ENCODE results near the gene SCUBE2. TPM values are rescaled to one million over a fixed set of nuclear protein-coding genes. Genes with fewer than 3 reads are reported as not detected.

SCUBE2 gene
- total and polyA plus RNA-seq, 4 donors: 2.6 to 27.6 (median 4.0) TPM

- Histone ChIP-seq H3K27ac (ENCODE audit: low read depth in 1 of 2, low read length in 1 of 2) (no peak overlapping the region), H3K4me1 (ENCODE audit: control insufficient read depth in 5 of 5, insufficient read depth in 5 of 5, low read length in 5 of 5) (peaks cover 0 to 12% (median 4%) of the 10 kb centered on the region in 5 donors), H3K27me3 (ENCODE audit: control insufficient read depth in 3 of 3, insufficient read depth in 3 of 3, low read length in 2 of 3) (peaks cover 0 to 2% (median 0%) of the 10 kb centered on the region in 3 donors), H3K36me3 (ENCODE audit: control insufficient read depth in 4 of 4, insufficient read depth in 4 of 4, low read length in 4 of 4) (no peaks in the 10 kb centered on the region), H3K9me3 (ENCODE audit: control insufficient read depth in 4 of 4, insufficient read depth in 3 of 4, low read length in 3 of 4) (no peaks in the 10 kb centered on the region), H3K4me3 (no peak overlapping the region), H3K9ac (ENCODE audit: insufficient read depth in 1 of 2, low read length in 2 of 2) (no peak overlapping the region)
- ATAC-seq (ENCODE audit: insufficient read depth, low FRiP score) (no peak), DNase-seq (peak in 2 of 3 donors; percentile 33 to 43)
- WGBS, 2 donors: 70 to 72% methylated on average over 10 of the region's 10 CpGs
- TF ChIP-seq, protein P1, sequence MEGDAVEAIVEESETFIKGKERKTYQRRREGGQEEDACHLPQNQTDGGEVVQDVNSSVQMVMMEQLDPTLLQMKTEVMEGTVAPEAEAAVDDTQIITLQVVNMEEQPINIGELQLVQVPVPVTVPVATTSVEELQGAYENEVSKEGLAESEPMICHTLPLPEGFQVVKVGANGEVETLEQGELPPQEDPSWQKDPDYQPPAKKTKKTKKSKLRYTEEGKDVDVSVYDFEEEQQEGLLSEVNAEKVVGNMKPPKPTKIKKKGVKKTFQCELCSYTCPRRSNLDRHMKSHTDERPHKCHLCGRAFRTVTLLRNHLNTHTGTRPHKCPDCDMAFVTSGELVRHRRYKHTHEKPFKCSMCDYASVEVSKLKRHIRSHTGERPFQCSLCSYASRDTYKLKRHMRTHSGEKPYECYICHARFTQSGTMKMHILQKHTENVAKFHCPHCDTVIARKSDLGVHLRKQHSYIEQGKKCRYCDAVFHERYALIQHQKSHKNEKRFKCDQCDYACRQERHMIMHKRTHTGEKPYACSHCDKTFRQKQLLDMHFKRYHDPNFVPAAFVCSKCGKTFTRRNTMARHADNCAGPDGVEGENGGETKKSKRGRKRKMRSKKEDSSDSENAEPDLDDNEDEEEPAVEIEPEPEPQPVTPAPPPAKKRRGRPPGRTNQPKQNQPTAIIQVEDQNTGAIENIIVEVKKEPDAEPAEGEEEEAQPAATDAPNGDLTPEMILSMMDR (IDR thresholded peaks at IDR 0.05; ENCODE audit: control extremely low read depth, extremely low read depth): no peak
Observed at GRCh38 chr11:9092853-9093778, 1.7 kb upstream of the SCUBE2 start.

DNA sequence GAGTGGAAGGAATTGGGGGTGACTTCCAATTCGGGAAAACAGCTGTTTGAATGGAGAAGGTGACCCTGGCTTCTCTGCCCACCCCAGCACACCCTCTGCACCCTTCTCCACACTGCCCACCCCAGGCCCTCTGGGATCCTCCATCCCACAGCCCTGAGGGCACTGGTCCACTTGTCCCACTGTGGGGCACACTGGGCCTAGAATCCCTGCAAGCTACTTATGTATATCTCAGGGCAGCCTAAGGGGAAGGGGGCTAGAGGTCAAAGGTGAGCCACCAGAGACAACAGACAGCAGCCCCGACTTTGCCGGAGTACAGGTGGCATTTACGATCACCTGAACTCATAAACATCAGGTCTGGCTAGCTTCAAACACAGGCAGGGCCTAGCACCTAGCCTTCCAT lies 673 bp upstream of the SCUBE2 start:
- H3K36me3 ChIP-seq (ENCODE audit: control insufficient read depth in 4 of 4, insufficient read depth in 4 of 4, low read length in 4 of 4): no peaks in the 10 kb centered on the region
- ATAC-seq (ENCODE audit: insufficient read depth, low FRiP score) (no peak), DNase-seq (no peak)
- H3K27me3 ChIP-seq (ENCODE audit: control insufficient read depth in 3 of 3, insufficient read depth in 3 of 3, low read length in 2 of 3): peaks cover 0 to 2% (median 0%) of the 10 kb centered on the region in 3 donors
- peaks cover 0 to 12% (median 4%) of the 10 kb centered on the region in 5 donors for H3K4me1 ChIP-seq (ENCODE audit: control insufficient read depth in 5 of 5, insufficient read depth in 5 of 5, low read length in 5 of 5)
- 85 to 91% methylated on average over 4 of the region's 4 CpGs for whole genome bisulfite sequencing, 2 donors
- H3K27ac ChIP-seq (ENCODE audit: low read depth in 1 of 2, low read length in 1 of 2): no peak overlapping the region
- H3K9ac ChIP-seq (ENCODE audit: insufficient read depth in 1 of 2, low read length in 2 of 2): no peak overlapping the region
- TF ChIP-seq, protein P1 (IDR thresholded peaks at IDR 0.05; ENCODE audit: control extremely low read depth, extremely low read depth): no peak
- no peak overlapping the region for H3K4me3 ChIP-seq
- no peaks in the 10 kb centered on the region for H3K9me3 ChIP-seq (ENCODE audit: control insufficient read depth in 4 of 4, insufficient read depth in 3 of 4, low read length in 3 of 4)

DNA sequence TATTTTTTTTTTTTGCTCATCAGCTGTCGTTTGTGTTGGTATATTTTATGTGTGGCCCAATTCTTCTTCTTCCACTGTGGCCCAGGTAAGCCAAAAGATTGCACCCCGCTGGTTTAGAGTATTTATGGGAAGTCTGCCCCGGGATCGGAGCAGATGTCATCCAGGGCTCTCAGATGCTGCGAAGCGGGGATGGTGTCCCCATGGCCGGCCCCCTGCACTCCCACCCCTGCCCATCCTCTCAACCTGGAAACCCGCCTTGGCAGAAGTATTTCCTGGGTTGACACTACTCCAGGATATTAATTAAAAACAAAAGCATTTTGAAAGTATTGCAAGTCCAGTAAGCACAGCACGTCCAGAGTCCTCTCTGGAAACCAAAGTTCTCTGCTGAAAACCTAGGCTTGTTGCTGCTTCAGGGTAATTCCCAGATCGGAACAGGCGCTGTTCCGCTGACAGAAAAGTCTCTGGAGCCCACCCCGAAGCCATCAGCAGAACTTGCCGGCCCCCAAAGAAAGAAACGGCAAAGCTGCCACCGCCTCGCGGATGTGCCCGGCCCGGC lies 833 bp downstream of the SCUBE2 start:
- H3K4me1 ChIP-seq (ENCODE audit: control insufficient read depth in 5 of 5, insufficient read depth in 5 of 5, low read length in 5 of 5): peaks cover 0 to 12% (median 4%) of the 10 kb centered on the region in 5 donors
- no peaks in the 10 kb centered on the region for H3K36me3 ChIP-seq (ENCODE audit: control insufficient read depth in 4 of 4, insufficient read depth in 4 of 4, low read length in 4 of 4)
- TF ChIP-seq, protein P1 (IDR thresholded peaks at IDR 0.05; ENCODE audit: control extremely low read depth, extremely low read depth): no peak
- H3K27me3 ChIP-seq (ENCODE audit: control insufficient read depth in 3 of 3, insufficient read depth in 3 of 3, low read length in 2 of 3): peaks cover 0 to 2% (median 0%) of the 10 kb centered on the region in 3 donors
- H3K4me3 ChIP-seq: peak overlapping the region; percentile 18
- no peaks in the 10 kb centered on the region for H3K9me3 ChIP-seq (ENCODE audit: control insufficient read depth in 4 of 4, insufficient read depth in 3 of 4, low read length in 3 of 4)
- H3K27ac ChIP-seq (ENCODE audit: low read depth in 1 of 2, low read length in 1 of 2): no peak overlapping the region
- H3K9ac ChIP-seq (ENCODE audit: insufficient read depth in 1 of 2, low read length in 2 of 2): no peak overlapping the region
- peak in 2 of 3 donors; percentile 43 to 50 for DNase-seq
- ATAC-seq (ENCODE audit: insufficient read depth, low FRiP score): no peak
- WGBS, 2 donors: 34% methylated on average over 20 of the region's 20 CpGs
